ENCODE measurements around the gene PRRT4.
A peak's percentile ranks its signal among the peaks of the same experiment; 100 is the strongest.

The PRRT4 gene

DNA sequence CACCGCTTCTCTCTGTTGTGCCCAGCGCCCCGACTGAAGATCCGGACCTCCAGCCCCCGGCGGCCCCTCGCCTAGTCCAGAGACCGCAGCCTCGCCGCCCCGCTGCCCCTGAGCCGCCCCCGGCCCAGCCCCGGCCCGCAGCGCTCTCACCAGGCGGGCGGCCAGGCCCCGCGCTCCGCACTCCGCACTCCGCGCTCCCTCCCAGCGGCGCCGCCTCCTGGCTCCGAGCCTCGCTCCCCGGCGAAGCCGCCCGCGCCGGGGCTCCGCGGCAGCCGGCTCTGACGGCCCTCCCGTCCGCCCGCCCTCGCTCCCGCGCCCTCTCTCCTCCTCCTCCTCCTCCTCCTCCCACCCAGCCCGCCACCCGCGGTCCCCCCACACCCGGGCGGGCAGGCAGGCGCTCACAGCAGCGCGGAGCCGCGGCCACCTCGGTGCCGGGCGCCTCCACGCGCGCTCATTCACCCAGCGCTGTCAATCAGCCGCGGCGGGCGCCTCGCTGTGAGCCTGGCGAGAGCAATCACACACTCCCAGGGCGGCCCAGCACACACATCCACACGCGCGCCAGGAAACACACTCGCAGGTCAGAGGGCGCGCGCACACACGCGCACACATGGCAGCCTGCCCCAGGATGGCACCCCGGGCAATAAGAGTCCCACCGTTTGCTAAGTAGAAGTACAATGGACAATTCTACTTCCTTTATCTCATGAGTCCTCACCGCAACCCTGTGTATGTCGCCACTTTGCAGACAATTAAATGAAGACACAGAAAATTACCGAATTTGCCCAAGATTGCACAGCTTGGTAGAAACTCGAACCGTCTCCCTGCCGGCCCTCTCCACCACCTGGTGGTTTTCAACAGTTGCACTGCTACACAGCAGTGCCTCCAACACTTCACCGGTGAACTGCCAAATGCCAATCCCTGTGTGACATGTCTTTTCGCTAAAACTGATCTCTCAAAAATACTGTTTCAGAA, at the start of gene PRRT4:
Gene PRRT4 (minus strand): TSS at position 280 of the 969 bp plus-strand sequence.
- DNase-seq = no peak

DNA sequence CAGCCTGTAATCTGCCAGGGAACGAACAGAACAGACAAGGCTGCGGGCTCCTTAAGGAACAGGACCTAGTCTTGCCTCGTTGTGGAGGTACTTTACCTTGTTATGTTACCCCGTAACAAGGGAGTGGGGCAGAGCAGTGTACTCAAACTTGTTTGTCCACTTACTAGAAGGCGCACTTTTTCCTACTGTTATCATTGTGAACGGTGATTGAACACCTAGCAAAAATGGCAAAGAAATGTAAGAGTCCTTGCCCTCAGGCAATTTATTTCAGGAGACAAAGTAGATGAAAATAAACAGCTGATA, 48.9 kb upstream of the PRRT4 start:
- no peak for DNase-seq

DNA sequence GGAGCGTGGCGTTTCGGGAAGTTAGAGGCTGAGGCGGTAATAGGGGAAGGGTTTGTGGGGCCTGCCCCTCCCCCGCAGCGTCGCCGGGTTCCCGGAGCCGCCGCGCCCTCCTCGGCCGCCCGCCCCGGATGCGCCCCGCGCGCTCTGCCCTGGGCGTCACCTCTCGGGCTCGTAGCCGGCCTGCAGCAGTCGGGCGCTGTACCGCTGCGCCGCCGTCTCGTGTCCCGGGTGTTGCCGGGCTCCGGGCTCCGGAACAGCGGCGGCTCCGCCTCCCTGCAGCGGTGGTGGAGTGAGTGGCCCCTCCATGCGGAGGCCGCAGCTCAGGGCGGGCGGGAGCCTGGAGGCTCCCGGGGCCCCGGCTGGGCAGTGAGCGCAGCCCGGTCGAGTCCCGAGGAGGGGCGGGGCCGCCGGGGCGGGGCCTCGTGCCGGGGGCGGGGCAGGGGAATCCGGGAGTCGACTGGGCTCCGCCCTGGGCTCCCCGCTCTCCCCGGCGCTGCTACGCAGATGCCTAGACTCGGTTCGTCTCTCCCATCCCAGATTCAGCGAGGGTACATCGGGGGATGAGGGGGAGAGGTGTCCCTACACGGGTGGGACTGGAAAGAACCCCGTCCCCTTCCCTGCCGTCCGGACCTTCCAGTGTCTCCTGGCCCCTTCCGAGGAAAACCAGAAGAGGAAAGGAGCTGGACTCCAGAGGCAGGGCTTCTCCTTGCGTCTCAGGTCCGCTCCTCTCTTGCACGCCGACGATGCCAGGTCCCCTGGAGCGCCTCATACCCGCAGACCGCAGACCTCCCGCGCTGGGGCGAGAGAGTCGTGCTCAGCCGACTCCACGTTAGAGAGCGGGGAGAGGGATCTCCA, 48.3 kb upstream of the PRRT4 start, which contains the start of gene IMPDH1:
Gene IMPDH1 (minus strand): TSS at position 387 of the 855 bp plus-strand sequence. CDS start 81 bp downstream, at position 306.
- DNase-seq = peak in 1 of 2 experiments; percentile 47

DNA sequence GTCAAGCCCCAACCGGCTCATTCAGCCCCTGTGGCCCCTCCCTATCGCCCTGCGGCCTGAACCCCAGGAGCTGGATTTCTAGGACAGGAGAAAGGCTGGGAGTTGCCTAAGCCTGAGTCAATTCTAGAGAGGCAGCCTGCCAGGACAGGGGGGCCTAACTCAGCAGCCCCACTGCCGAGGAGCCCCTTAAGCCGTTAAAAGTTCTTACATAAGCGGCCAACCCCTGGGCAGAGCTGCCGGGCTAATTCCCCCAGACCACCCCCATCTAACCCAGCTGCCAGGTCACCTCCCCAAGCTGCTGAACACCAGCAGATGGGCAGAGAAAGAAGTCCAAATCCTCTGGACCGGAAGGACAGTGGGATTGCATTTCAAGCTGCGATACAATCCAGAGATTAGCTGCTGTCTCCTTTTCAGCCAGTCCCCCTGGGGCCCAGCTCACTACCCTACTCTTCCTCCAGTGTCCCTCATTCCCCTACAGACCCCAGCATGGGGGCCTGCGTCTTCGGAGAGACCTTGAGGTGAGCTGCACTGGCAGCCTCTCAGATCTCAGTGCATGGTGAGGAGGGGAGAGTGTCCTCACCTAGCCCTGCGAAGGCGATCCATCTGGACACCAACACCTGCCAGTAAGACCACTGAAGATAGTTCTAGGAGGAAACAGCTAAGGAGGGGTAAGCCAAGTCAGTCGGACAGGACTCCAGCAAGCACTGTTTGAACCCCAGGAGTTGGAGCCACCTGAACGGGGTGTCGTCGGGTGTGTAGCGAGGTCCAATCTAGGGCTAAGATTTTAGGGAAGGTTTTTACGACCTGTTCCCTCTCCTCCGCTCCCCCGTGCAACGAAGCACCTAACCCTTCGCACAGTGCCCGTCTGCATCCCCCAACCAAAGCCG, 47.5 kb upstream of the PRRT4 start:
- no peak for DNase-seq

DNA sequence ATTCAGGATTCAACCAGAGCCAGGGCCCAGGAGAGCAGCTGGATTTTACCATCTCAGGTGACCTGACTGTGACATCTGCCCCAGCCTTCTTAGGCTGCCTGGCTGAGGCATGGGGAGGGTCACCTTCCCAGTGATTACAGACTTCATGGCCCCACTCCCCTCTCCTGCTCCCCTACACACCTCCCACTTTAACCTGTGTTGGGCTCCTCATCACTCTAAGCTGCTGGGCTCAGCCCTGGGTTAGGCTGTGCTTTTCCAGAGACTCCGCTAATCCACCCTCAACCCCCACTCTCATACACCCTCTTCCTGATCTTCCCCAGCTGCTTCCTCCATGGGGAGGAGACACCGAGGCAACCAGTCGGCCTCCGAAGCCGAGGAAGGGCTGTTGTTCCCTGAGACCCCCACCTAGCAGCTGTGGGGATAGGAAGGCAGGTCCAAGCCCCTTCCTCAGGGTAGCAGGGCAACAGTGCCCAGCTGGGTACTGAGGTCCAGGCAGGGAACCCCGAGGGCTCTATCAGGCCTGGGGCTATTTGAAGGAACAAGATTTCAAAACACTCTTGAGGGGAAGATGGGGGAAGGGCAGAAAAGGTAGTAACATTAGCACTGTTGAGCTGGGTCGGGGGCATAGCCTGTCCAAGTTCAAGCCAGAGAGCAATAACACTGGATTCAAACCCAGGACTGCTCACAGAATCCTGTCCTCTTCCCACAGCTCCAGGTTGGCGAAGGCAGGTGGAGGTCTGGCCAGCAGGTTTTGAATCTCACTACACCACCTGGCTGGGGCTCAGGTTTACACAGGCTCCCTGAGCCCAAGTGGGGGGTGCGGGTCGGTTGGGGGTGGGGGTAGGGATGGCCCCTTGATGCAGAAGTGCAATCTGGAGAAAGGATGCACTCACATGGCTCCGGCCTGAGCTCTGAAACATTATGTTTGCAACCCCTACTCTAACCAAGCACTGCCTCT, 46.5 kb upstream of the PRRT4 start:
- no peak for DNase-seq

DNA sequence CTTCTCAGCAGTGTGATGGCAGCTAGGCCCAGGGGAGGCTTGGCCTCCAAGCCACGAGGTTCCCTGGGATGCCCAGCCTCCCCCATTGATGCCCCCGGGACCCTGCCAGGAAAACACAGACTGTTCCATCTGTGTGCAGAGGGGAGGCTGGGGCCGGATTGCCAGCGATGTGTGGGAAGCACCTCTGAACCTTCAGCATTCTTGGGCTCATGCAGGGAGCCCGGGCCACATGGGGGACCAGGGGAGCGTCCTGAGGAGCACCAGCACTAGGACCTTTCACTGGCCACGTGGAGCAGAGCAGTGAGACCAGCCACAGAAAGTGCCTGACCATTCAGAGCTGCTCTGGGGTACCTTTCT, 45.7 kb upstream of the PRRT4 start:
- DNase-seq = no peak

DNA sequence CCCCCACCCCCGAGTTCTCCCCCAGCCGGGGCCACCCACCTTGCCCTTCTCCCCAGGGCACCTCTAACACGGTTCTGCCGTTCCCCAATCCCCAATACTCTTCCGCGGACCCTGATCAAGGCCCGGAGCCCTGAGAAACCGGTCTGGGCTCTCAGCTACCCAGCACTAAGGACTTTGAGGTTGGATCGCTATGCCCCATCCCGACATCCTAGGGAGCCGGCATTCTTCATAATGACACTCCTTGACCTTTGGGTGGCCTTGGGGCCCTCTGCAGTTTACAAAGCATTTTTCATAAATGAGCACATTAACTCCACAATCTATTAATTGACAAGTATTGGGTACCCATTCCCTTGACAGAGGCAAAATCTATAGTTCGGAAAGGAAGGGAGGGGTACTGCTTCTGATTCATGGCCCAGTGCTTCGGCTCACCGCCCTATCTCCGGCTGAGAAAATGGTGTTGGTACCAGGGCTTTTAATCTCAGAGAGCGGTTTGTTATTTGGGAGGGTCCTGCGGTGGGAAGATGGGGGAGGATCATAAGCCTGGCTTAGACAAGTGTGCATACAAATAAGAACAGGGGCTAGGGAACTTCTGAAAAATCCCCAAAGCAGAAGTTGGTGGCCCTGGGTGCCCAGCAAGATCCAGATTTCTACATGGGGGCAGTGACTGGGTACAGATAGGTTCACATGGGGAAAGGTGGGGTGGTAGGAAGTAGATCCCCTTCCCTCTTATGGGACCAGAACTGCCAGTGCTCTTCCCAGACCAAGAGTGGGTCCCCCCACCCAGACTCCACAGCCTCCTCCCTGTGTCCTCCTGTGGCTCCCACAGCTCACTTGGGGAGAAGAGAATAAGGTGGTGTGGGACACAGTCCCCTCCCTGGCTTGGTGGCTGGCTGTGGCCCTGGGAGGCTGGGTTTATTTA, 45.1 kb upstream of the PRRT4 start:
- no peak for DNase-seq

DNA sequence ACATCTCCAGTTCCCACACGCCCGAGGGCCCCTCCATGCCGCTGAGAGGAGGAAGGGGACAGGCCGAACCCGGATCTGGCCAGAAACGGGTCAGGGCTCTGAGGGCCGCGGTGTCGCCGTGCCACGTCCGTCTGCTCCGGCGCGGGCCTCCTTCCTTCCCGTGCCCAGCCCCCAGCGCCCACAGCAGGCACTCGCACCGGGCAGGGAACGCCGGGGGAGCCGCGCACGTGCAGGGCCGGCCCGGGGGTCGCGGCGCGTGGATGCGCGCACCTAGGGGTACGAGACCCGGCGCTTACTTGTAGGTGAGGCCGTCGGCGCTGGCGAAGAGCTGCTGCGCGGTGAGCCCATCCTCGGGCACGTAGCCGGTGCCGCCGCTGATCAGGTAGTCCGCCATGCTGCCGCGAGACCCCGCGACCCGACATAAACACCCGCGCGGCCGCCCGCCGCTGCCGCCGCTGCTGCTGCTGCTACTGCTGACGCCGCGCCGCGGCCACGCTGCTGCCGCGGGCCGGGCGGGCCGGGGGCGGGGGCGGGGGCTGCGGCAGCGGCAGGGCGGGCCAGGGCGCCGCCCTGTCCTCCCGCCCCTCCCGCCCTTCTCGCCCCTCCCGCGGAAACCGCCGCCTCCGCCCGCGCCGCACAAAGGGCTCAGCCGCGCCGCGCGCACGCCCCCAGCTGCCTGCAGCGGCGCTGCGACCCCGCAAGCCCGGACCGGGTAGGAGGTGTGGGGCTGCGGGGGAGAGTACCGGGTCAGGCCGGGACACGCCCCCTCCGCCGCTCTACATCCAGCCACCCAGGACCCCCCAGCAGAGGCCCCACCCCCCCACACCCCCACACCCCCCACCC, 44.2 kb upstream of the PRRT4 start:
- no peak for DNase-seq

DNA sequence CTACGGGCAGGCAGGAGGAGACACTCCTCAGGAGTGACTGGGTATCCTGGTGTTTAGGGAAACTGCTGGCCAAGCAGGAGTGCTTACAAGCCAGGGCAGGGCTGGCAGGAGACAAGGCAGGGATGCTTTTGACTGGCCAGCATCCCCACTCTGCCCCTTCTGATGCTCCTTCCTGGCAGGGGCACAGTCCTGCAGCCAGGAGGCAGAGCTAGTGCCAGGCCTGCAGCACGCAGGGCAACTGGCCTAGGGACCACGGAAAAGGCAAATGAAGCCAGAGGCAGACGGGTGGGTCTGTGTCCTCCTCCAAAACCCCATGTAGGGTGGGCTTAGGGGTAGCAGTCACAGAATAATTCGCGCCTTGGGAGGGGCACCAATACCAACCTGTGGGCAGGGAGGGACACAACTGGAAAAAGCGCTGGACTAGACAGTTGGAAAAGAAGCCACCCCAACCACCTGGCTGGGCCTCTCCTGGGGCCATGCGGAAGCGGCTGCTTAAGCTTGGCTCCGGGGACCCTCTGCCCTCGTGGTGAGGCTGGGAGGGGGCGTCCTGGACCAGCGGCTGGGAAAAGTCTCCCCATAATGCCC, 43.5 kb upstream of the PRRT4 start:
- DNase-seq = no peak

DNA sequence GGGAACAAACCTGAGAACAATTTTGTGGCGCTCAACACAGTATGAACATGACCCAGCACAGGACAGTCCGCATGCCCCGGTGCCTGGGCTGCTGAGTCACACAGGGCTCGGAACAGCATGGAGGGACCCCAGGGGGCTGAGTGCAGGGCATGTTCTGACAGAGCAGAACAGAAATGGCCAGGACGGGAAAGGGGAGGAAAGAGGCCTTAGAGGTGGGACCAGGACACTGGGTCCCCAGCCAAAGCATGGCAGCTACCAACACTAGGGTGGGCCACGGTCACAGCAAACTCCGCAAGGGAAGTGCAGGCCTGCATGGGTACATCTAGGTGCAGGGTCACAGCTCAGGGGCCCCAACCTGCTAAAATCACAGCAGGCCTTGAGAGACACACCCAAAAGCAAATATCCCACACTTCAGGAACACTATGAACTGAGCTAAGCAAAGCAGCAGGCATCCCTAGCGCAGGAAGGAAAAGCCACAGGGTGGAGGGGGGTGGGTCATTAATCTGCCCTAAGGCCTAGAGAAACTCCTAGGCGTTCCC, 42.7 kb upstream of the PRRT4 start:
- DNase-seq = no peak

DNA sequence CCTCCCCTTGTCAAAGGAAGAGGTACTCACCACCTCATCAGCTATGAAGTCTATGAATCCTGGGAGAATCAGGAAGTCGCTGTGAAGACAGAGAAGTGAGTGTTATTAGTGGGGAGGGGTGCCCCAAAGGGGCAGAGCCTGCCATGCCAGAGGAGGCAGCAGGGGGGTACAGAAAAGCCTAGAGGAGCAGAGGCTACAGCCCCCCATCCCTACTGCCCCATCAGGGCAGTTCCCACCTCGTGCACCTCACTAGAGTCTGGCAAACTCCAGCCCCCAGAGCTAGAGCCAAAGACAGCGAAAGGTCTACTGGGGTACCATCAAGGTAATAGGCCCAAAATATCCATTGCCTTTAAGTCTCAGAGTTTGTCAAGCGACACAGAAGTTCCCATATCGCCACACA, 42.2 kb upstream of the PRRT4 start:
- no peak for DNase-seq

DNA sequence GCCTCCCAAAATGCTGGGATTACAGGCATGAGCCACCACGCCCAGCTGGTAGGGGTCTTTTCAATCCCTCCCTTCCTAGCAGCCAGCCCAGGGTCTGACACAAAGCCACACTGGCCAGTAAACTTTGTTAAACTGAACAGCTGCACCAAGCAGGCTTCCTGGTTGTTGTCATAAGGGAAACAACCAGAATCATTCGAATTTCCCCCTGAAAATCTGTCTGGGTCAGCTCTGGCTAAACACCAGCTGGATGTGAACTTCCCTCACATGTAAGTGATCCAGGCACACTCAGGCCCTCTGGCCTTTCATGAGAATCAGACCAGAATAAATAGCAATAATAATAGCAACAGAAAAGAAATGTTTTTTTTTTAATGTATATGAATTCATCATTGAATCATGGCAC, 40.9 kb upstream of the PRRT4 start:
- no peak for DNase-seq

DNA sequence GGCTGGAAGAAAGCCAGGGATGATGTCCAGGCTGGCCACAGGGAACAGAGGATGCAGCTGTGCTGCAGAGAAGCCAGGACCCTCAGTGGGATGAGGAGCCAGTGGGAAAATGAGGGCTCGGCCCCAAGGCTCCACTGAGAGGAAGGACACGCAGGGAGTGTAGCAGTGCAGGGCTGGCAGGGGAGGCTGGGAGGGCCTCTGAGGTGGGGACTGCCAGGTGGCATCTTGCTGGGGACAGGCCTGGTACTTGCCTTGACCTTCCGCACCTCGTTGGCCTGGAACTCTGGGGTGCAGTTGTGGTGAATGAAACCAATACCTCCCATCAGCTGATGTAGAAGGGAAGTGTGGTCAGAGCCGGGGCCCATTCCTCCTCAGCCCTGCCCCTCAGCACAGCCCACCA, 39.1 kb upstream of the PRRT4 start:
- DNase-seq = no peak

DNA sequence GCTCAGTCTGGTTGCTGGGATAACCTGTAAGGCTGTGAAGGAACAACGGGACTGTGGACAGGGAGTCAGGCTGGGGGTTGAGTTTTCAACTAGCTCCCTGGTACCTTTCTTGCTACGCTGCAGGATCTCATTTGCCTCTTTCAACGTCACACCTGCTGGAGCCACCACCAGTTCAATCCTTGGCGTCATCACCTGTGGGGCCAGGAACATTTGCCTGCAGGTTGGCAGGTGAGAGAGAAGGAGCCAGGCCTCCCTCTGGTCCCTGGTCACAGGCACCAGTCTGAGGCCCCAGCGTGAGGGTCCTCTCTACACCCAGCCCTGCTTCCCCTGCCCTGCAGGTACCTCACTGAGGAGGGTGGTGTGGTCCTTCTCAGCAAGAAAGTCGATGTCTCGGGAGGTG, 38.5 kb upstream of the PRRT4 start:
- DNase-seq = no peak

DNA sequence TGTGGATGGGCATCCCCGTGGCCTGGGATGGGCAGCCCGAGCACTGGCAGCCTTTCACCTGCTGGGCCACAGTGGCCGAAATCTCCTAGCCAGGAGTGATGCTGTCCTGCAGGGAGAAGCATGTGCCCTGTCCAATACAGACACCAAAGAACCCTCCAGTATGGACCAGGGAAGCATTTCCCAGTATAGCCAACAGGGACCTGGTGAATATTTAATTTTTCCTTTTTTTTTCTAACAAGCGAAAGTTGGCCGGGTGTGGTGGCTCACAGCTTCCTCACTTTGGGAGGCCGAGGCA, 37.3 kb upstream of the PRRT4 start:
- DNase-seq = no peak

DNA sequence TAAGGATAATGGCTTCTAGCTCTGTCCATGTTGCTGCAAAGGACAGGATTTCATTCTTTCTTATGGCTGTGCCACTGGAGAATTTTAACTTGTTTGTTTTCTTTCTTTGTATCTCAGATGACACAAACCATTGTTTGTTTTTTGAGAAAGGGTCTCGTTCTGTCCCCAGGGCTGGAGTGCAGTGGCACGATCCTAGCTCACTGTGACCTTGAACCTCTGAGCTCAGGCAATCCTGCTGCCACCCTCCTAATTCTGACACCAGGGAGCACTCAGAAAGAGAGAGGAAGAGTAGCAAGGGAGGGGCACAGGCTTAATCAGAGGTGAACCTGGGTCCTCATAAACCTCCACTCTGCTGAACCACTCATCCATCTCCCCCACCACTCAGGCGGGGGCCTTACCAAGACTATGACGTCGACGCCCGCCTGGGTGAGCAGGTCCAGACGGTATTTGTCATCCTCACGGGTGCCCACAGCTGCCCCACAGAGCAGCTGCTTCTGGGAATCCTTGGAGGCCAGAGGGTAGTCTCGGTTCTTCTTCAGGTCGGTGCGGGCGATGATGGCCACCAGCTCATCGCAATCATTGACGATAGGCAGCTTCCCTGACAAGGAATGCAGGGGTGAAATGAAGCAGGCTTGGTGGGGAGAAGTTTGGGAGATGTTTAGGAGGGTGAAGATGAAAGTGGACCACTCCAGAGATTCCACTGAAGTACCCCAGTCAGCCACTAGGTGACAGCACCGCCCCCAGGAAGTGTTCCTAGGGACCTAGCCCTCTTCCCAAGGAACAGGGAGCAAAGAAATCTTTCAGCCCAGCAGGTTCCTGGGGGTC, 36.7 kb upstream of the PRRT4 start:
- DNase-seq = no peak

DNA sequence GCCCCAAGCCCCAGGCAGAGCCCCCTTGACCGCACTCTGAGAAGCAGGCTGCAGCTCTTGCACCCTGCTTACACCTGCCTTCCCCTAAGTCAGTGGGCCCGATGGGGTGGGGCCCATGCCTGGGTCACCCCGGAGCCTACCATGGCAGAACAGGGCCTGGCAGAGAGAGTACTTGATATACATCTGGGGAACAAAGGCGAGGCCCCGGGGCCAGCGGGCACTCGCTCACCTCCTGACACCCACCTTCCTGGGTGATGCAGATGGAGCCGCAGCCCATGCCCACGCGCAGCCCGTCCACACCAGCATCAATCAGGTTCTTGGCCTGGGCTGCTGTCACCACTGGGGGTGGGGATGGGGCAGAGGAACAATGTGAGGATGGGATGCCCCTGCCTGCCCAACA, 34.9 kb upstream of the PRRT4 start:
- DNase-seq = no peak

DNA sequence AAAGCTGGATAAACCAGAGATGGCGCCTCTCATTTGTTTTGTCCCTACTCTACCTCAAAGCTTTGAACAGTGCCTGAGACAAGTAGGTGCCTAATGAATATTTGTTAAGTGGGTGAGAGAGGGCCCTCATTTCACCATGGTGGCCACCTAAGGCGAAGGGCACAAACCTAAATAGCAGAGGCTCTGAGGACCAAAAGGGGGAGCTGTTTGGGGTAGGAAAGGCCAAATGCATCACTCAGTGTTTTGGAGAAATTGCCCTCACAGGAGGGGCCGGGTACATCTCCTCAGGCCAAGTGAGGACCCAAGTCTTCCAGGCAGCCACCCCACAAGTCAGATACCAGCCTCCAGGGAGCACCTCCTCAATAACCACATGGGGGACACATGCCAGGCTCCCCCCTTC, 34.3 kb upstream of the PRRT4 start:
- no peak for DNase-seq

All from cerebellar nuclear complex (tissue), 1 donor.